Cerebellar cortex (tissue), 1 donor: ENCODE measurements around the gene CHMP4A.

Experiments
- DNase-seq: peaks from one replicate; pipeline ENCODE4 v3.0.0-alpha.2; 2015; ENCODE audit warnings: low spot score

Gene CHMP4A

GRCh38 chr14:24195186-24196070 is 17.9 kb downstream of the CHMP4A start, which contains the start of gene TM9SF1:
TSS of gene TM9SF1 (minus strand) at chr14:24195441. CDS start at chr14:24195019, 422 bp downstream.
- DNase-seq, result peak; percentile 82

- no peak for DNase-seq
These were observed 18.5 kb downstream of the CHMP4A start for GRCh38 chr14:24194873-24195185.

- DNase-seq, result peak; percentile 18
These were observed 19.0 kb downstream of the CHMP4A start for GRCh38 chr14:24194186-24194872.

GRCh38 chr14:24192933-24193332 is 20.4 kb downstream of the CHMP4A start:
- DNase-seq, result no peak

DNA sequence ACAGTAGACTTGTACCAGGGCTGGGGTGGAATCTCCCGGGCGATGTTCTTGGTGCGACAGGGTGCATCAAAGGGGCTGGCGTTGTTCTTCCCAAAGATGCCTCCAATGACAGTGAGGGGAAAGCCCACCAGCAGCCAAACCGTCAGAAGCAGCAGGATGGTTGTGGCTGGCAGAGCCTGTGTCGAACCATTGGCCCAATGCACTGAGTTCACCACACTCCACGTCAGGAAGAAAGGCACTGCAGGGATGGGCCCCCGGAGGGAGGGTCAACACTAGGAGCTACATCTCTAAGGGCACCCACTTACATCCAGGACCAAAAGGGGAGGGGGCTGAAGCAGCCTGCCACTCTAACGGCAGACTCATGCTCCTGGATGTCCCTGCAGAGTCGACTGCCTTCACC is 22.9 kb downstream of the CHMP4A start:
- no peak for DNase-seq

DNA sequence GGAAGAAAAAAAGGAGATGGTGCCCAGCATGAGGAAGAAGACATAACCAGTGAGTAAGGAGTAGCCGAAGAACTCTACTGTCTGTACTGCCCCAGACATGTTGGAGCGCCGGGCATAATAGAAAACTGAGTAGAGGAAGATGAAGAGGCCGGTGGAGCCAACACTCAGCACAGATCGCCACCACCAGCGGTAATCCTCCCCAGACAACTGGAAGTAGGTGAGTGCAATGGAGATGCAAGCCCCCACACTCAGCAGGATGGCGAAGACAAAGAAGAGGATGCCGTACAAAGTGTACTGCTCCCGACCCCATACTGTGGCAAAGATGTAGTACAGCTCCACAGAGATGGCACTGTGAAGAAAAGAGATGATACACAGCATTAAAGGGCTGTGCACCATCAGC is 23.8 kb downstream of the CHMP4A start:
- DNase-seq, result no peak

DNA sequence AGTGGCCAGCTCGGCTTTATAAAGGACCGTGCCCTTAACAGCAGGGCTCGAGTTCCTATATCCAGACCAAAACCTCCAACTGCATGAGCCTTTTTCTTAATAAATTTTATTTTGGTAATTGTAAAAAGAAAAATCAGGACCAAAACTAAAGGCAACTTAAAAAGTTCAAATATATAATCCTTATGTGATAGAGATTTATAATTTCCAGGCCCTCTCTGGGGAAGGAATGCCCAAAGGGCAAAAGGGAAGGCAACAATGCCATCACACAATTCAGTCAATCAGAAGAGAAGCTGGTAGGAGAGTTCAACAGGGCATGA is 24.3 kb downstream of the CHMP4A start:
- DNase-seq, result no peak

DNA sequence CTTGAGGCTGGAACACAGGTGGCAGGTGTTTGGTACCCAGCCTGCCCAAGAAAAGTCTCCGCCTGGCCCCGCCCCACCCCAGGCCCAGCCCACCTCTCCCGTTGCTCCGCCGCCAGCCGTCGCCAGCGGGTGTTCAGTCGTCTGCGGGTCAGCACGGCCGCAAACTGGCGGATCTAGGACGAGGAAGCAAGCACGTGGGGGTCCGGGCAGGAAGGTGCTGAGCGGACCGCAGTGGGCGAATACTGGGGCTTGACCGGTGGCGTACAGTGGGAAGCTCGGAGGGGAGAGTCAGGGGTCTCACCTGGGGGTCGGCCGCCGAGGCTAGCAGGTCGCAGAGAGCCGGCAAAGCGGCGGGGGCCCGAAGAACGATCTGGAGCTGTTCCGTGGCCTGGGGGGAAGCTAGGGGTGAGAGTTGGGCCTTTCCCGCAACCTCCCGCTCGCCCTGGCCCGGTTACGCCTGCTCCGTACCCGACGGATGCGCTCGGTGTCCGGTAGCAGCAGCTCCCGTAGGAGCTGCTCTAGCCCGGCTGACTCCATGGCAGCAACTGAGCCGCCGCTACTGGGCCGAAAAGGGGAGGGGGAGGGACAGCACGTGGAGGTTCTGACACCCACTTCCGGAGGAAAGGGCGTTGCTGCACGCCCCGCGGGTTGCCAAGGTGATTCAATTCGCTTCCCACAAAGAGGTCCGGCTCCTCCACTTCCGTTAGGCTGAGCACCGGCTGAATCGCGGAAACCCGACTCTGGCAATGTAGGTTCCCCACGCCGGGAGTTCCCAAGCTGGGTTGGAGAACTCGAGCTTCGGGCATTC is 24.8 kb downstream of the CHMP4A start, which contains the start of gene IPO4:
Gene IPO4, minus strand, starts transcription at position 566 of the 808 bp plus-strand sequence. Its CDS starts 29 bp downstream, at position 537.
- peak; percentile 97 for DNase-seq

GRCh38 chr14:24187539-24187915 is 25.8 kb downstream of the CHMP4A start:
- no peak for DNase-seq

DNA sequence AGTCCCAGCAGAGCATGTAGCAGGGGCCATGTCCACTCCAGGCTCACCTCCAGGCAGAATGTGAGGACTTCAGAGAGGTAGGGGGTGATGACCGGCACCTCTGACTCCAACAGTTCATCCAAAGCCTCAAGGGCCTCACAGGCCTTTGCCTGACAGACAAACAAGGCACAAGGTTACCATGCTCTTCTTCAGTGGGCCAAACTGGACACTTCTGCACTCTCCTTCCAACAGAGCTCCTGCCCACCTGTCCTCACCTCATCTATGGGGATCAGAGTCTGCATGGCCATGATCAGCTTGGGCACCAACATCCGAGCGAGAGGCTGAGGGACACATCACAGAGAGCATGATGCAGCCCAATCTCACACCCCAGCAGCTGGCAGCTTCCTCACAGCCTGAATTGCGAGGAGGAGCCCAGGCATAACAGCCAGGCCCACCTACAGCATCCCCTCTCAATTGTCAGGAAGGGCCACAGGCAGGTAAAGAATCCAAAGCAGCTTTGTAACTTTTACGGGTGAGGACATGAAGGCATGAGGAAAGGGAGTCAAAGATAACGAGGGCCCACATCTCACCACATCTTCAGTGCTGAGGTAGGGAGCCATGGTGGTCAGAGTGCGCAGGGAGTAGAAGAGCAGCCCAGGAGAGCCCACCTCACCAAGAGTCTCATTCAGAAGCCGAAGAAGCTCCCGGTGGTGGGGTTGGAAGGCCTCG is 26.3 kb downstream of the CHMP4A start:
- no peak for DNase-seq

DNA sequence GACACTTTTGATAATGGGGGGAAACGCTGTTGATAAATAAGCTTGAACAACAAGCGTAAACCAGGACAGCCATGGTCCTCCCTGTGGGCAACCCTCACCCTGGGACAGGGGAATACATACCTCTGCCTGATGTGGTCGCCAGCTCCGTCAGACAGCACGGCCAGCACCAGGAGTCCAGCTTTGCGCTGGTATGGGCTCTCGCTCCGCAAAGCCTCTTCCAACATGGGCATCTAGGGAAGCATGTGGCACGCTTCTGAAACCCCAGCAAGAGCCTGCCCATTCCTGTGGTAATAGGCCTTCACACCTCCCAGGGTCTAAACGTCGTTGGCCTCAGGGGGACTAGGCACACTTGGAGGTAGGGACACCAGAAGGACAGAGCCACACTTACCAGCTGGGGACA is 27.5 kb downstream of the CHMP4A start:
- no peak for DNase-seq

GRCh38 chr14:24185026-24185425 is 28.3 kb downstream of the CHMP4A start:
- no peak for DNase-seq

- no peak for DNase-seq
These were observed 29.0 kb downstream of the CHMP4A start for GRCh38 chr14:24184104-24184970.

GRCh38 chr14:24183014-24183481 is 30.2 kb downstream of the CHMP4A start:
- no peak for DNase-seq

DNA sequence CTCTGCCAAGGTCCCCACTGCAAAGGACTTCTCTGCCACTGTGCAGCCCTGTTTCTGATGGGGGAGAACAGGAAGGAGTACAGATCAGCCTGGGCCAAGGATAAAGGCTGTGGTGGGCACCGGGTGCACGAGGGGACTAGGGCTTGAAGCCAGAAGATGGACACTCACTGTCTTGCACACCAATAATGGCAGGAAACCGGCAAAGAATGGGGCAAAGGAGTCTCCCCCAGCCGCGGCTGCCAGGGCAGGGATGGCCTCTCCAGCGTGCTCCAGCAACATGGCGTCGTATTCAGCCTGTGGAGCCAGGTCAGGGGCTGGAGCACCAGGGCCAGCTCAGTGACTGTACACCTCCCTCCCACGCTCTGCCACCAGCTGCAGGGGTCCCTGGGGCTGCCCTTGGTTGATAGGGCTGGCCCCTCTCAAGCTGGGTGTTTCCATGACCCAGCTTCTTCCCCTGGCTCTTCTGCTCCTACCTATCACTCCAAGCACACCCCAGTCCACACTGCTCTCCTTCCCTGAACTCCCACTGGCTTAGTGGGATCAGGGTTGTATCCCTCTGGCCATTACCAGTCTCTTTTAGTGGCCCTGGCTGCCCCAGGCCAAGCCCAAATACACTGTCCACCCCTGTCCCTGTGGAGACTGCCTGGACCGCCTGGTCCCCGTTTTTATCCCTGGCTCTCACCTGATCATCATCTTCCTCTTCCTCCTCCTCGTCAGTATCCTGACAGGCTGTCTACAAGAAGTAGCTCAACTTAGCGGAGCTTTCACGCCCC is 31.0 kb downstream of the CHMP4A start:
- DNase-seq, result no peak

DNA sequence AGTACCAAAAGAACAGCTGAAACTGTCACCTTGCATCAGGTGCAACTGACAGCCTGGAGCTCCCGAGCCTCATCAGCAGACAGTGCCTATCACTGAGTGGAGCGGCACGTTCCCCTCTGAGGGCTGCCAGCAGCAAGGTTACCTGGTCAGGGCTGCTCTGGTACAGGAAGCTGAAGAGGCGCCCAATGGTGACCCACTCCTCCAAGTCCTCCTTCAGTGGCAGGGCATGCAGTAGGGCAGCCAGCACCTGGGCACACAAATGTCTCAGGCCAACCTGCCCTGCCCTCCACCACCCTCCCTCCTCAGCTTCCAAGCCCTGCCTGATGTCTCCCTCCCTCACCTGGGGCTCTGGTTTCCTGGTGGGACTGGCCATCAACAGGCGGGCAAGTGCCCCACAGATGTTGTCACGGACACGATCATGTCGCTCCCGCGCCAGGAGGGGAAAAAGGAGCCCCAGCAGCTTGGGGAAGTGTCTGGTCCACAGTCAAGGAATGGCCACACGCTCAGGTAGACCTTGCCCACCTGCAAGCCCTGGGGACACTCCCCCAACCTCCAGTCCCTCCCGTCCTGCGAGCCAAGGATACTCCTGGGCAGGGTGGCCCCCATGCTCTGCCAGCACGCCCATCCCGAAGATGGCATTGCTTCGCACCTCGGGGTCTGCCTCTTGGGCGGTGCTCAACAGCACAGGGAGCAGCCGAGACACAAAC is 31.8 kb downstream of the CHMP4A start:
- DNase-seq, result no peak

DNA sequence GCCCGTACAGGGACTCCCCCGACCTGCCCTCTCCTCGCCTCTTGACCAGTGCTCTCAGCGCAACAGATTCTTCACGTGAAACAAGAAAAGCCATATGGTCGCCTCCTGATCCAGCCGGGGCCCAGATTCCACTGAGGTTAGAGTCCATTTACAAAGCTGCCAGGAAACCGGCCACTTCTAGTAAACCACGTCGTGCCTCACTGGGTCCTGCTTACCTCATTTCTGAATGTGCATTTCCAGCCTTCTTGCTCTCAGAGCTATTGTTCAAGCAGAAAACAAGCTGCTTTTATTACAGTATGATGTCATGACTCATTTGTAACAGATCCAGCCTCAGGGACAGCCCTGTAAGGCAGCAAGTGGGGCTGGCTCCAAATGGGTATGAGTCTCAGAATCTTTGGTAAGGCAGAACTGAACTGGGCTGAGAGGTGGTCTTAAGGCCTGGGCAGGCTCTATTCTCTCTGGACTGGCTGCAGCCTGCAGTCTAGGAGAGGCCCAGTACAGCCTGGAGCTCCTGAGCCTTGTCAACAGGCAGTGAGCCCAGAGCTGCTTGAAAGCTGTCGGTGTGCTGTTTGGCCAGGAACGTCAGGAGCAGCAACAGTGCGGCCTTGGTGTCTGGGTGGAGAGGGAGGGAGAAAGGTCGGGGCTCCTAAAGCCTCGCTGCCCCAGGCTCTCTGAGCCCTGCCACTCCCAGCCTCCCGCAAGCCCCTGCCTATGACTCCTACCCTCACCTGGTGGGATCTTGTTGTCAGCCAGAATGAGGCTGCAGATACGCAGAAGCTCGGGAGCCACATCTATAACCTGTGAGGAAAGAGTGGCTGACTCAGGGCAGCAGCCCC is 33.1 kb downstream of the CHMP4A start:
- peak; percentile 44 for DNase-seq

- DNase-seq, result no peak
These were observed 33.9 kb downstream of the CHMP4A start for GRCh38 chr14:24179294-24179960.
